Fibroblast of lung (primary cell): Measurements from ENCODE around the gene AGAP9.
"Not testable (repeated sequence)": the region's sequence is repeated elsewhere in the genome, so short reads cannot be mapped to it uniquely, and the experiment has no call there.

ENCODE experiments used
- EZH2 ChIP-seq: IDR thresholded peaks from 2 replicates; pipeline ENCODE4 v1.5.1; 2012; ENCODE audit warnings: low read length, control low read depth, mild to moderate bottlenecking; ENCODE audit errors: missing control alignments
- TF ChIP-seq, protein P1 (sequence below), 2 donors: IDR thresholded peaks in 1 of 2; conservative IDR thresholded peaks in 1 of 2; 1 replicate in 1 of 2; 2 replicates in 1 of 2; pipeline ENCODE4 v1.5.1; 2011 to 2012; ENCODE audit warnings: low read length in 2 of 2, control low read depth in 1 of 2, inconsistent platforms in 1 of 2, low read depth in 1 of 2, mild to moderate bottlenecking in 1 of 2

DNA sequence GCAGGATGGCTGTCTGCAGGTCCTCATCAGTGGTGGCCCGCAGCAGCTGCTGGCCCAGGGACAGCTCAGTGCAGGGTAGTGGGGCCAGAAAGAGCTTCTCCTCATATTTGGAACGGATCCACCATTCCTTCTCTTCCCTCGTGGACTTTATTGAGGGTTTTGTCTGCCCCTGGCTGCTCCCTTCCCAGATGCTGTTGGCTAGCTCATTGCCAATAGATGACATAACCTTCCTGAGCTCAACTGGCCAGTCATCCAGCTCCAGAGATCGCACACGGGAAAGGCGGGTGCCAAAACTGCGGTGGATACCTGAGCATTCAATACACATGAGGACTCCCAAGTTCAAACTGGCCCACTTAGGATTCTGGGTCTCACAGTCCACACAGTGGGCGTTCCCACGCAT, 21.1 kb downstream of the AGAP9 start:
- TF ChIP-seq, protein P1, sequence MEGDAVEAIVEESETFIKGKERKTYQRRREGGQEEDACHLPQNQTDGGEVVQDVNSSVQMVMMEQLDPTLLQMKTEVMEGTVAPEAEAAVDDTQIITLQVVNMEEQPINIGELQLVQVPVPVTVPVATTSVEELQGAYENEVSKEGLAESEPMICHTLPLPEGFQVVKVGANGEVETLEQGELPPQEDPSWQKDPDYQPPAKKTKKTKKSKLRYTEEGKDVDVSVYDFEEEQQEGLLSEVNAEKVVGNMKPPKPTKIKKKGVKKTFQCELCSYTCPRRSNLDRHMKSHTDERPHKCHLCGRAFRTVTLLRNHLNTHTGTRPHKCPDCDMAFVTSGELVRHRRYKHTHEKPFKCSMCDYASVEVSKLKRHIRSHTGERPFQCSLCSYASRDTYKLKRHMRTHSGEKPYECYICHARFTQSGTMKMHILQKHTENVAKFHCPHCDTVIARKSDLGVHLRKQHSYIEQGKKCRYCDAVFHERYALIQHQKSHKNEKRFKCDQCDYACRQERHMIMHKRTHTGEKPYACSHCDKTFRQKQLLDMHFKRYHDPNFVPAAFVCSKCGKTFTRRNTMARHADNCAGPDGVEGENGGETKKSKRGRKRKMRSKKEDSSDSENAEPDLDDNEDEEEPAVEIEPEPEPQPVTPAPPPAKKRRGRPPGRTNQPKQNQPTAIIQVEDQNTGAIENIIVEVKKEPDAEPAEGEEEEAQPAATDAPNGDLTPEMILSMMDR (conservative IDR thresholded peaks at IDR 0.05 in 1 of 2, IDR thresholded peaks at IDR 0.05 in 1 of 2; ENCODE audit: low read depth in 1 of 2, low read length in 2 of 2) = not testable (repeated sequence)
- TF ChIP-seq EZH2 = not testable (repeated sequence)
